OCI-LY7 (cell line): ENCODE data around the gene TP53BP1. TPM values are rescaled to one million over a fixed set of nuclear protein-coding genes. Genes with fewer than 3 reads are reported as not detected.
A peak's percentile ranks its signal among the peaks of the same experiment; 100 is the strongest.

Source experiments
- BruUV-seq: library from RNA; stranded (reverse); fragments of 400-500 nt; replicated peaks from 2 replicates; lab custom pipeline; 2021; lab: Mats Ljungman, UMichigan
- CTCF ChIA-PET: fragments of 300-600 bp; sonication (Branson Sonifier 250); formaldehyde crosslinking; loops from one replicate; lab custom pipeline; 2022; ENCODE audit warnings: antibody characterized with exemption; ENCODE audit not compliant: unreplicated experiment; lab: Charles Lee
- POLR2A ChIA-PET: fragments of 300-600 bp; sonication (Branson Sonifier 250); formaldehyde crosslinking; loops from one replicate; lab custom pipeline; 2022; ENCODE audit warnings: antibody characterized with exemption; lab: Charles Lee
- DNase-seq: peaks from one replicate; pipeline ENCODE4 v3.0.0-alpha.2; 2015; ENCODE audit warnings: low spot score
- H2AFZ ChIP-seq: fragments of 200-600 bp; sonication (generic), shearing (Covaris generic); 2 replicates; pipeline ENCODE4 v1.6.1; 2014; ENCODE audit warnings: mild to moderate bottlenecking, antibody characterized with exemption, low read length, moderate library complexity
- H3K27ac ChIP-seq: fragments of 200-600 bp; sonication (generic); 2 replicates; pipeline ENCODE4 v1.5.1; 2014; ENCODE audit warnings: mixed run types, low read depth, mild to moderate bottlenecking, moderate library complexity, low read length, inconsistent platforms; ENCODE audit not compliant: poor library complexity, severe bottlenecking
- H3K36me3 ChIP-seq: fragments of 200-600 bp; sonication (generic); 2 replicates; pipeline ENCODE4 v1.6.1; 2014; ENCODE audit warnings: mild to moderate bottlenecking, antibody characterized with exemption, low read length, moderate library complexity, mixed read lengths; ENCODE audit not compliant: insufficient read depth
- H3K4me1 ChIP-seq: fragments of 200-600 bp; sonication (generic); 2 replicates; pipeline ENCODE4 v1.5.1; 2014; ENCODE audit warnings: mild to moderate bottlenecking, low read length; ENCODE audit not compliant: insufficient read depth, poor library complexity, severe bottlenecking
- H3K4me2 ChIP-seq: fragments of 200-600 bp; sonication (generic); 2 replicates; pipeline ENCODE4 v1.6.1; 2014; ENCODE audit warnings: mild to moderate bottlenecking, low read length
- H3K4me3 ChIP-seq: fragments of 200-600 bp; sonication (generic); 2 replicates; pipeline ENCODE4 v1.5.1; 2014; ENCODE audit warnings: mild to moderate bottlenecking, low read depth, low read length; ENCODE audit not compliant: poor library complexity, severe bottlenecking
- H3K79me2 ChIP-seq: fragments of 200-600 bp; sonication (generic); 2 replicates; pipeline ENCODE4 v1.6.1; 2016; ENCODE audit warnings: low read depth, mild to moderate bottlenecking, low read length, moderate library complexity, mixed read lengths; ENCODE audit not compliant: insufficient read depth
- H3K9me2 ChIP-seq: fragments of 200-600 bp; sonication (generic); 2 replicates; pipeline ENCODE4 v1.6.1; 2016; ENCODE audit warnings: mild to moderate bottlenecking, low read length, mixed read lengths; ENCODE audit not compliant: insufficient read depth
- H3K9me3 ChIP-seq: fragments of 200-600 bp; sonication (generic); 2 replicates; pipeline ENCODE4 v1.6.1; 2014; ENCODE audit warnings: mild to moderate bottlenecking, mixed run types, low read length, mixed read lengths
- H4K20me1 ChIP-seq: fragments of 200-600 bp; sonication (generic); 2 replicates; pipeline ENCODE4 v1.6.1; 2014; ENCODE audit warnings: mild to moderate bottlenecking, antibody characterized with exemption, low read length, moderate library complexity, mixed read lengths; ENCODE audit not compliant: insufficient read depth
- EZH2phosphoT487 ChIP-seq: fragments of 200-600 bp; sonication (generic); IDR thresholded peaks from 2 replicates; pipeline ENCODE4 v1.6.1; 2018; ENCODE audit warnings: low read depth, borderline replicate concordance, mild to moderate bottlenecking, mixed run types, antibody characterized with exemption, low read length, moderate library complexity, mixed read lengths
- intact Hi-C: fragments of 100-400 bp; cut with micrococcal nuclease; formaldehyde crosslinking; loops from one replicate; pipeline ENCODE4 v1.10.0; 2022; ENCODE audit not compliant: unreplicated experiment
- total RNA-seq, 2 experiments: library from RNA; depleted of rRNA in 1 of 2; stranded (reverse); fragments of >200 nt in 1 of 2; shearing (Covaris generic) in 1 of 2; gene quantifications; 2 replicates each; pipeline ENCODE4 v1.2.3, GENCODE V29; 2014 to 2022
- TF ChIP-seq, protein P1 (sequence below): fragments of 200-600 bp; sonication (generic); conservative IDR thresholded peaks from 2 replicates; pipeline ENCODE4 v1.5.1; 2014; ENCODE audit warnings: mild to moderate bottlenecking, antibody characterized with exemption, low read length, moderate library complexity, mixed read lengths

Gene TP53BP1
- total RNA-seq, 2 experiments from 2014 or later: 51.8 to 69.3 TPM

DNA sequence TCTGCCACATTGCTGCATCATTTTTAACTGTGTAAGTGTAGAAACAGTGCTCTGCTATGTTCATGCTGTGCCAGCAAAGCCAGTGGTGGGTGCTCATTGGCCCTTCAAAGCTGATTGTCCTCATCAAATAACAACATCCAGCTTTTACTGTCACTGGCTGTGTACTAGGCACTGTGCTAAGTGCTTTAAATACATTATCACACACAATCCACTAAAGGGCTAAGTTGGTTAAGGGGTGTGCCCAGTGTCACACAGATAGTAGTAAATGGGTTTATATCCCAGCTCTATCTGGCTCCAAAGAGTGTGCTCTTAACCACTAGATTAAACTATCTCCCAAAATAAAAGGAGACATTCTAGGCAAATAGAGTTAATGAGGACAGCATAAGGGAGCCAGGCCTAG lies 114.4 kb downstream of the TP53BP1 start:
- no peak overlapping the region for H3K4me2 ChIP-seq
- BruUV-seq: no TSS peak
- DNase-seq: no peak
- peaks cover 15% of the 10 kb centered on the region; the same call in 1 of the 2 replicates for H3K79me2 ChIP-seq
- no peak for TF ChIP-seq EZH2phosphoT487
- TF ChIP-seq, protein P1, sequence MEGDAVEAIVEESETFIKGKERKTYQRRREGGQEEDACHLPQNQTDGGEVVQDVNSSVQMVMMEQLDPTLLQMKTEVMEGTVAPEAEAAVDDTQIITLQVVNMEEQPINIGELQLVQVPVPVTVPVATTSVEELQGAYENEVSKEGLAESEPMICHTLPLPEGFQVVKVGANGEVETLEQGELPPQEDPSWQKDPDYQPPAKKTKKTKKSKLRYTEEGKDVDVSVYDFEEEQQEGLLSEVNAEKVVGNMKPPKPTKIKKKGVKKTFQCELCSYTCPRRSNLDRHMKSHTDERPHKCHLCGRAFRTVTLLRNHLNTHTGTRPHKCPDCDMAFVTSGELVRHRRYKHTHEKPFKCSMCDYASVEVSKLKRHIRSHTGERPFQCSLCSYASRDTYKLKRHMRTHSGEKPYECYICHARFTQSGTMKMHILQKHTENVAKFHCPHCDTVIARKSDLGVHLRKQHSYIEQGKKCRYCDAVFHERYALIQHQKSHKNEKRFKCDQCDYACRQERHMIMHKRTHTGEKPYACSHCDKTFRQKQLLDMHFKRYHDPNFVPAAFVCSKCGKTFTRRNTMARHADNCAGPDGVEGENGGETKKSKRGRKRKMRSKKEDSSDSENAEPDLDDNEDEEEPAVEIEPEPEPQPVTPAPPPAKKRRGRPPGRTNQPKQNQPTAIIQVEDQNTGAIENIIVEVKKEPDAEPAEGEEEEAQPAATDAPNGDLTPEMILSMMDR: no peak
- H4K20me1 ChIP-seq: no peaks in the 10 kb centered on the region; the same call in 1 of the 2 replicates
- no peaks in the 10 kb centered on the region for H3K9me3 ChIP-seq
- no peak overlapping the region for H2AFZ ChIP-seq
- CTCF ChIA-PET: no interaction called here
- intact Hi-C loops: no loop called here
- H3K9me2 ChIP-seq: no peaks in the 10 kb centered on the region
- H3K4me3 ChIP-seq: no peak overlapping the region
- POLR2A ChIA-PET: no interaction called here
- peaks cover 7% of the 10 kb centered on the region for H3K4me1 ChIP-seq
- H3K27ac ChIP-seq: no peak overlapping the region
- H3K36me3 ChIP-seq: peaks cover 84% of the 10 kb centered on the region

- intact Hi-C loops: no loop called here
- Histone ChIP-seq H3K79me2 (peaks cover 38% of the 10 kb centered on the region; the same call in 1 of the 2 replicates), H3K36me3 (peaks cover 60% of the 10 kb centered on the region), H3K9me2 (no peaks in the 10 kb centered on the region), H3K4me2 (peak overlapping the region; percentile 17; the same call in 1 of the 2 replicates), H3K4me3 (no peak overlapping the region), H4K20me1 (peaks cover 6% of the 10 kb centered on the region; the same call in 1 of the 2 replicates), H3K27ac (no peak overlapping the region), H3K9me3 (no peaks in the 10 kb centered on the region), H2AFZ (no peak overlapping the region), H3K4me1 (peaks cover 20% of the 10 kb centered on the region)
- peak; percentile 82 for DNase-seq
- no TSS peak for BruUV-seq
- ChIA-PET CTCF (interaction anchor here (0.6 to 1.0 kb wide), 3 partner anchors 9 to 86 kb away, joined by 3 read pairs; no protein-coding TSS in a partner anchor), POLR2A (no interaction called here)
- no peak for TF ChIP-seq EZH2phosphoT487
- TF ChIP-seq, protein P1: peak; percentile 100
Observed at GRCh38 chr15:43376017-43376705, 116.8 kb downstream of the TP53BP1 start.
